Measurements from ENCODE around the gene WDR70.
"Not testable (repeated sequence)": the region's sequence is repeated elsewhere in the genome, so short reads cannot be mapped to it uniquely, and the experiment has no call there.

DNA sequence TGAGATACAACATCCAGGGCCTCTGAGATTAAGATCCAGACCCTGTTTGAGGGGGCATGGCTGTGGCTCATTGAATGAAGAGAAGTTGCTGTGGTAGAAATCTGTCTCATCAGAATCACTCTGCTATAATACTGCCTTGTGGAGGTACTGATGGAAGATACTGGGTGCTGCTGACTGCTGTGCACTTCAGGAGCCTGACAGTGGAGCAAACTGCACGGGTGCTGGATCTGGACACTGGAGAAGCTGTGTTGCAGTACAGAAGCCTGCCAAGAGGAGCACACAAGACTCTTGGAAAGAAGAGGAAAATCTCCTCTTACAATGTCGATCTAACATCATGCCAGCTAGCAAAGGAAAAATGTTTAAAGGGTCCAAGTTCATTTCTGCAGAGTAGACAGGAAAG, 85.5 kb downstream of the WDR70 start:
- TF ChIP-seq, protein P1, sequence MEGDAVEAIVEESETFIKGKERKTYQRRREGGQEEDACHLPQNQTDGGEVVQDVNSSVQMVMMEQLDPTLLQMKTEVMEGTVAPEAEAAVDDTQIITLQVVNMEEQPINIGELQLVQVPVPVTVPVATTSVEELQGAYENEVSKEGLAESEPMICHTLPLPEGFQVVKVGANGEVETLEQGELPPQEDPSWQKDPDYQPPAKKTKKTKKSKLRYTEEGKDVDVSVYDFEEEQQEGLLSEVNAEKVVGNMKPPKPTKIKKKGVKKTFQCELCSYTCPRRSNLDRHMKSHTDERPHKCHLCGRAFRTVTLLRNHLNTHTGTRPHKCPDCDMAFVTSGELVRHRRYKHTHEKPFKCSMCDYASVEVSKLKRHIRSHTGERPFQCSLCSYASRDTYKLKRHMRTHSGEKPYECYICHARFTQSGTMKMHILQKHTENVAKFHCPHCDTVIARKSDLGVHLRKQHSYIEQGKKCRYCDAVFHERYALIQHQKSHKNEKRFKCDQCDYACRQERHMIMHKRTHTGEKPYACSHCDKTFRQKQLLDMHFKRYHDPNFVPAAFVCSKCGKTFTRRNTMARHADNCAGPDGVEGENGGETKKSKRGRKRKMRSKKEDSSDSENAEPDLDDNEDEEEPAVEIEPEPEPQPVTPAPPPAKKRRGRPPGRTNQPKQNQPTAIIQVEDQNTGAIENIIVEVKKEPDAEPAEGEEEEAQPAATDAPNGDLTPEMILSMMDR (IDR thresholded peaks at IDR 0.05): not testable (repeated sequence)
- not testable (repeated sequence) for TF ChIP-seq POLR2AphosphoS5 (IDR thresholded peaks at IDR 0.05)

Data from sigmoid colon (tissue), 4 donors.